ENCODE data around the gene TP53I3.

Gene TP53I3

GRCh38 chr2:24077535-24077877, 7.1 kb downstream of the TP53I3 start:
- no peaks in the 10 kb centered on the region for H3K27me3 ChIP-seq (ENCODE audit: low read depth, low read length)
- H3K4me1 ChIP-seq (ENCODE audit: low read length) = peaks cover 11% of the 10 kb centered on the region
- H3K4me3 ChIP-seq (ENCODE audit: low read length) = peak overlapping the region; percentile 83
- peak overlapping the region; percentile 62 for H3K4me2 ChIP-seq (ENCODE audit: low read length)
- no peak for TF ChIP-seq EZH2phosphoT487 (IDR thresholded peaks at IDR 0.05; ENCODE audit: low read depth)
- TF ChIP-seq, protein P1, sequence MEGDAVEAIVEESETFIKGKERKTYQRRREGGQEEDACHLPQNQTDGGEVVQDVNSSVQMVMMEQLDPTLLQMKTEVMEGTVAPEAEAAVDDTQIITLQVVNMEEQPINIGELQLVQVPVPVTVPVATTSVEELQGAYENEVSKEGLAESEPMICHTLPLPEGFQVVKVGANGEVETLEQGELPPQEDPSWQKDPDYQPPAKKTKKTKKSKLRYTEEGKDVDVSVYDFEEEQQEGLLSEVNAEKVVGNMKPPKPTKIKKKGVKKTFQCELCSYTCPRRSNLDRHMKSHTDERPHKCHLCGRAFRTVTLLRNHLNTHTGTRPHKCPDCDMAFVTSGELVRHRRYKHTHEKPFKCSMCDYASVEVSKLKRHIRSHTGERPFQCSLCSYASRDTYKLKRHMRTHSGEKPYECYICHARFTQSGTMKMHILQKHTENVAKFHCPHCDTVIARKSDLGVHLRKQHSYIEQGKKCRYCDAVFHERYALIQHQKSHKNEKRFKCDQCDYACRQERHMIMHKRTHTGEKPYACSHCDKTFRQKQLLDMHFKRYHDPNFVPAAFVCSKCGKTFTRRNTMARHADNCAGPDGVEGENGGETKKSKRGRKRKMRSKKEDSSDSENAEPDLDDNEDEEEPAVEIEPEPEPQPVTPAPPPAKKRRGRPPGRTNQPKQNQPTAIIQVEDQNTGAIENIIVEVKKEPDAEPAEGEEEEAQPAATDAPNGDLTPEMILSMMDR (IDR thresholded peaks at IDR 0.05; ENCODE audit: low read depth, low read length) = no peak
- H4K20me1 ChIP-seq (ENCODE audit: insufficient read depth, low read length) = no peaks in the 10 kb centered on the region
- H3K79me2 ChIP-seq (ENCODE audit: low read length) = peaks cover 19% of the 10 kb centered on the region
- peaks cover 8% of the 10 kb centered on the region for H3K36me3 ChIP-seq (replicated peaks; ENCODE audit: low read depth, low read length)
- no peaks in the 10 kb centered on the region for H3K9me3 ChIP-seq (ENCODE audit: insufficient read depth, low read length)
- H3K27ac ChIP-seq (ENCODE audit: low read length) = no peak overlapping the region
- peak overlapping the region; percentile 69; the same call in 1 of the 2 replicates for H2AFZ ChIP-seq (ENCODE audit: low read depth, low read length)
- H3K9ac ChIP-seq (ENCODE audit: low read length) = peak overlapping the region; percentile 63

- no peak overlapping the region for H3K27ac ChIP-seq (ENCODE audit: low read length)
- no peak for TF ChIP-seq EZH2phosphoT487 (IDR thresholded peaks at IDR 0.05; ENCODE audit: low read depth)
- TF ChIP-seq, protein P1 (IDR thresholded peaks at IDR 0.05; ENCODE audit: low read depth, low read length) = no peak
- no peaks in the 10 kb centered on the region for H3K9me3 ChIP-seq (ENCODE audit: insufficient read depth, low read length)
- peaks cover 19% of the 10 kb centered on the region for H3K79me2 ChIP-seq (ENCODE audit: low read length)
- peak overlapping the region; percentile 69 for H2AFZ ChIP-seq (ENCODE audit: low read depth, low read length)
- H3K4me3 ChIP-seq (ENCODE audit: low read length) = peak overlapping the region; percentile 83
- no peaks in the 10 kb centered on the region for H3K27me3 ChIP-seq (ENCODE audit: low read depth, low read length)
- H3K4me2 ChIP-seq (ENCODE audit: low read length) = peak overlapping the region; percentile 62
- H3K4me1 ChIP-seq (ENCODE audit: low read length) = peaks cover 11% of the 10 kb centered on the region
- peak overlapping the region; percentile 63 for H3K9ac ChIP-seq (ENCODE audit: low read length)
- H4K20me1 ChIP-seq (ENCODE audit: insufficient read depth, low read length) = no peaks in the 10 kb centered on the region
- peaks cover 11% of the 10 kb centered on the region for H3K36me3 ChIP-seq (replicated peaks; ENCODE audit: low read depth, low read length)
These were observed 7.6 kb downstream of the TP53I3 start for GRCh38 chr2:24076849-24077534.

DNA sequence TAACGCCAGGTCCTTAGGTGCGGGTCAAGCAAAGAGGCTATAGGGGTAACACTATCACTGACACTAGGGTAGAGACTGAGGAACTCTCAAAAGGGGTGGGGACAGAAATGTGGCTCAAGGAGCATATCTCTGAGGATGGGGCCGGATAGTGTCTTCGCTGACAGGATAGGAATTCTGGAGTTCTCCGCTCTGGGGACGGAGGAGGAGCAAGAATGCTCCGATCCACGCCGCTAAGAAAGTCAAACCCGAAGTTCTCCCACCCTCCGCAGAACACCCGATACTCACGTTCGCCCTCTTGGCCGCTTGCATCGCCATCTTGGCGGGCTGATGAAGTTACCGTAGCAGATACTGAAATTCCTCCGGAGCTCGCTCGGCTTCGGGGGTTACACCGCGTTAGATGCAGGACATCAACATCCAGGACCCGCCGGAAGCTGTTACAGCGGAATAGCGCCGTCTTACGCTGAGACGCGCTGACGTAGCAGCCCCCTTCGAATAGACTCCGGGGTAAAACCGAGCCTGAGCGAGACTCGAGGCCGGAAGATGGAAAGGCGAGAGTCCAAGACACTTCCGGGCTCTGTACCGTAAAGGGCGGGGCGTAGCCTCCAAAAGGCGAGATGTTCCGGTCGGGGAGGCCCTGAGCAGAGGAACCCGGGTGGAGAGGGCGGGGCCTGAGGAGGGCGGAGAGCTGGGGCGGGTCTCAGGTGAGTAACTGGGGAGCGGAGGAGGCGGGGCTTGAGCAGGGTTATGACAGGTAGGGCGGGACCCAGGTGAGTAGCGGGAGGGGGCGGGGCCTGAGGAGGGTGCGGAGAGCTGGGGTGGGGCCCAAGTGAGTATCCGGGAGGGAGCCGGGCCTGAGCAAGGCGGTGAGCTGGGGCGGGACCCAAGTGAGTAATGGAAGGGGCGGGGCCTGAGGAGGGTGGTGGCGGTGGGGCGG, 8.5 kb downstream of the TP53I3 start, which contains the start of gene SF3B6:
Gene SF3B6 (minus strand): TSS at position 412 of the 934 bp plus-strand sequence. CDS start 97 bp downstream, at position 315.
- H3K36me3 ChIP-seq (replicated peaks; ENCODE audit: low read depth, low read length) = peaks cover 11% of the 10 kb centered on the region
- H3K9ac ChIP-seq (ENCODE audit: low read length) = peak within 1 kb of the TSS; percentile 73
- H3K4me2 ChIP-seq (ENCODE audit: low read length) = peak within 1 kb of the TSS; percentile 82
- peaks cover 11% of the 10 kb centered on the region for H3K4me1 ChIP-seq (ENCODE audit: low read length)
- H4K20me1 ChIP-seq (ENCODE audit: insufficient read depth, low read length) = no peaks in the 10 kb centered on the region
- H3K4me3 ChIP-seq (ENCODE audit: low read length) = peak within 1 kb of the TSS; percentile 83
- peak within 1 kb of the TSS; percentile 45 for H3K27ac ChIP-seq (ENCODE audit: low read length)
- peaks cover 19% of the 10 kb centered on the region for H3K79me2 ChIP-seq (ENCODE audit: low read length)
- no peaks in the 10 kb centered on the region for H3K9me3 ChIP-seq (ENCODE audit: insufficient read depth, low read length)
- TF ChIP-seq EZH2phosphoT487 (IDR thresholded peaks at IDR 0.05; ENCODE audit: low read depth) = no peak
- TF ChIP-seq, protein P1 (IDR thresholded peaks at IDR 0.05; ENCODE audit: low read depth, low read length) = no peak
- peak within 1 kb of the TSS; percentile 69 for H2AFZ ChIP-seq (ENCODE audit: low read depth, low read length)
- no peaks in the 10 kb centered on the region for H3K27me3 ChIP-seq (ENCODE audit: low read depth, low read length)

DNA sequence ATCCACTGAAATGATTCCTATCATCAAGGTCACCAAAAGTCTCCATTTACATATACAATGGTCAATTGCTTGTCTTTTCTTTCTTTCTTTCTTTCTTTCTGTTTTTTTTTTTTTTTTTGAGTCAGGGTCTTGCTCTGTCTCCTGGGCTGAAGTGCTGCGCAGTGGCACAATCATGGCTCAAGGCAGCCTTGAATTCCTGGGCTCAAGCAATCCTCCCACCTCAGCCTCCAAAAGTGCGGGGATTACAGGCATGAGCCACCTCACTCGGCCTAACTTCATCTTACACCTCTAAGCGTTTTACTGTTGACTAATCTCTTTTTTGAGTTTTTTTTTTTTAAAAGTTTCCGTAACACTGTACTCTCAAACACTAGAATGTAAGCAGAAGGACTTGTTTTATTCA, 9.4 kb downstream of the TP53I3 start:
- no peaks in the 10 kb centered on the region for H3K9me3 ChIP-seq (ENCODE audit: insufficient read depth, low read length)
- H3K79me2 ChIP-seq (ENCODE audit: low read length) = peaks cover 19% of the 10 kb centered on the region
- H3K36me3 ChIP-seq (replicated peaks; ENCODE audit: low read depth, low read length) = peaks cover 14% of the 10 kb centered on the region
- H3K27ac ChIP-seq (ENCODE audit: low read length) = no peak overlapping the region
- H3K9ac ChIP-seq (ENCODE audit: low read length) = peak overlapping the region; percentile 73
- no peaks in the 10 kb centered on the region for H4K20me1 ChIP-seq (ENCODE audit: insufficient read depth, low read length)
- H3K4me1 ChIP-seq (ENCODE audit: low read length) = peaks cover 11% of the 10 kb centered on the region
- H3K4me3 ChIP-seq (ENCODE audit: low read length) = peak overlapping the region; percentile 83
- no peak overlapping the region for H2AFZ ChIP-seq (ENCODE audit: low read depth, low read length)
- H3K4me2 ChIP-seq (ENCODE audit: low read length) = peak overlapping the region; percentile 82
- TF ChIP-seq, protein P1 (IDR thresholded peaks at IDR 0.05; ENCODE audit: low read depth, low read length) = no peak
- TF ChIP-seq EZH2phosphoT487 (IDR thresholded peaks at IDR 0.05; ENCODE audit: low read depth) = no peak
- H3K27me3 ChIP-seq (ENCODE audit: low read depth, low read length) = no peaks in the 10 kb centered on the region

Measured in OCI-LY3 (cell line).